OCI-LY1 (cell line): Measurements from ENCODE around the gene MAP2K1.

Experiments used
- H2AFZ ChIP-seq: fragments of 200-600 bp; sonication (generic), shearing (Covaris generic); 2 replicates; pipeline ENCODE4 v1.6.0; 2014; ENCODE audit warnings: antibody characterized with exemption, mild to moderate bottlenecking, low read length
- H3F3A ChIP-seq: fragments of 200-600 bp; sonication (generic), shearing (Covaris generic); 2 replicates; pipeline ENCODE4 v1.6.0; 2014; ENCODE audit warnings: mild to moderate bottlenecking, antibody characterized with exemption, low read length, moderate library complexity; ENCODE audit not compliant: insufficient read depth
- H3K27ac ChIP-seq: fragments of 200-600 bp; sonication (generic); 2 replicates; pipeline ENCODE4 v1.5.1; 2014; ENCODE audit warnings: low read length, mixed run types, mild to moderate bottlenecking, low read depth; ENCODE audit not compliant: poor library complexity, severe bottlenecking
- H3K27me3 ChIP-seq: fragments of 200-600 bp; sonication (generic); 2 replicates; pipeline ENCODE4 v1.6.0; 2014; ENCODE audit warnings: antibody characterized with exemption, mild to moderate bottlenecking, low read length, moderate library complexity; ENCODE audit not compliant: insufficient read depth
- H3K36me3 ChIP-seq: fragments of 200-600 bp; sonication (generic); 2 replicates; pipeline ENCODE4 v1.6.1; 2014; ENCODE audit warnings: mild to moderate bottlenecking, antibody characterized with exemption, low read length, moderate library complexity, mixed read lengths; ENCODE audit not compliant: insufficient read depth
- H3K4me1 ChIP-seq: fragments of 200-600 bp; sonication (generic); 2 replicates; pipeline ENCODE4 v1.5.1; 2014; ENCODE audit warnings: mild to moderate bottlenecking, low read length, moderate library complexity; ENCODE audit not compliant: insufficient read depth, severe bottlenecking
- H3K4me2 ChIP-seq: fragments of 200-600 bp; sonication (generic), shearing (Covaris generic); 2 replicates; pipeline ENCODE4 v1.6.1; 2014; ENCODE audit warnings: low read length
- H3K4me3 ChIP-seq: fragments of 200-600 bp; sonication (generic); 2 replicates; pipeline ENCODE4 v1.5.1; 2014; ENCODE audit warnings: low read length, low read depth, mild to moderate bottlenecking, mixed read lengths; ENCODE audit not compliant: poor library complexity, severe bottlenecking
- H3K79me2 ChIP-seq: fragments of 200-600 bp; shearing (Covaris generic); 2 replicates; pipeline ENCODE4 v1.6.1; 2016; ENCODE audit warnings: mixed run types, low read length, mixed read lengths; ENCODE audit not compliant: insufficient read depth
- H3K9ac ChIP-seq: fragments of 200-600 bp; sonication (generic), shearing (Covaris generic); 2 replicates; pipeline ENCODE4 v1.6.1; 2014; ENCODE audit warnings: mild to moderate bottlenecking, low read length, mixed read lengths
- H3K9me2 ChIP-seq: fragments of 200-600 bp; sonication (generic), shearing (Covaris generic); 2 replicates; pipeline ENCODE4 v1.6.1; 2014; ENCODE audit warnings: low read depth, mild to moderate bottlenecking, low read length, mixed read lengths
- H3K9me3 ChIP-seq: fragments of 200-600 bp; shearing (Covaris generic); 2 replicates; pipeline ENCODE4 v1.6.1; 2014; ENCODE audit warnings: low read length, mixed read lengths
- H4K20me1 ChIP-seq: fragments of 200-600 bp; sonication (generic), shearing (Covaris generic); 2 replicates; pipeline ENCODE4 v1.6.0; 2016; ENCODE audit warnings: mild to moderate bottlenecking, low read length; ENCODE audit not compliant: insufficient read depth
- EZH2 ChIP-seq: fragments of 200-600 bp; sonication (generic), shearing (Covaris generic); IDR thresholded peaks from 2 replicates; pipeline ENCODE4 v1.8.0; 2017; ENCODE audit warnings: borderline replicate concordance, mixed run types, mild to moderate bottlenecking, antibody characterized with exemption, low read length, moderate library complexity, mixed read lengths
- TF ChIP-seq, protein P1 (sequence below): fragments of 200-600 bp; sonication (generic), shearing (Covaris generic); IDR thresholded peaks from 2 replicates; pipeline ENCODE4 v1.5.1; 2017; ENCODE audit warnings: mild to moderate bottlenecking, antibody characterized with exemption, low read length, moderate library complexity, mixed read lengths

The MAP2K1 gene

DNA sequence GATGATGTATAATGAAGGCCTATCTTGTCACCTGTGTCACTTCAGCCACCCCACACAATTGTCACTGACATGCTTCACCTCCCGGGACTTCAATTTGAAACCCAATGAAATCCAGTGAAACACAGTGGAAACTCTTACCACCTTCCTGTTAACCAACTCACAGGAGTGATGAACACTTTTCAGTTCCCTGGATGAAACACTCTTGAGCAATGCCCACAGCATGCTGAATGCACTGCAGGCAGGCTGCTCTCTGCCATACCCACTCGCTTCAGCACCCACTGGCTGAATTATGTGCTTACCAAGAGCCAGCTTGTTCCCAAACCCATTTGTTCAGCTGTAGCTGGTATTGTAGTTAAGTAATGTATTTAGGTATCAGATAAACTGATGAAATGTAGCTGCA is 47.0 kb downstream of the MAP2K1 start:
- no peak overlapping the region for H3K4me3 ChIP-seq

DNA sequence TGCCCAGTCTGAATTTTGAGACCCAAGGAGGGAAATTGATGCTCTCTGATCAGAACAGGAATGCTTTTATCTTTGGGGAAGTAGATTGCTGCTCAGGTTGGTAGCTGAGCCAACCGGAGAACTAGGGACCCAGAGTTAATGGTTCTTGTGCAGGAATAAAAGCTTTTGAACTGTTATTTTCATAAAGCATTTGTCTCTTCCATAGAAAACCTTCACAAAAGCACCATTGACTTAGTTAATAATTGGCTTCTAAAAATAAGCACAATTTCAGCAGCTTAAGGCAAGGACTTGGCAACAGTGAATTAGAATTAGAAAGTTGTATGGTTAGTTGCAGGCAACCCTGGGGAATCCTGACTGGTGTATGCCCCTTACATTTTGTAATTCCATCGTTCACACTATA is 53.8 kb downstream of the MAP2K1 start:
- Histone ChIP-seq H3K36me3 (peaks cover 95% of the 10 kb centered on the region), H2AFZ (no peak overlapping the region), H3K79me2 (no peaks in the 10 kb centered on the region), H3K4me2 (no peak overlapping the region), H3K27me3 (no peaks in the 10 kb centered on the region), H3F3A (no peaks in the 10 kb centered on the region), H4K20me1 (no peaks in the 10 kb centered on the region), H3K9me2 (no peaks in the 10 kb centered on the region), H3K9me3 (no peaks in the 10 kb centered on the region), H3K4me1 (no peaks in the 10 kb centered on the region), H3K4me3 (no peak overlapping the region), H3K27ac (no peak overlapping the region), H3K9ac (no peak overlapping the region)
- no peak for TF ChIP-seq EZH2
- TF ChIP-seq, protein P1, sequence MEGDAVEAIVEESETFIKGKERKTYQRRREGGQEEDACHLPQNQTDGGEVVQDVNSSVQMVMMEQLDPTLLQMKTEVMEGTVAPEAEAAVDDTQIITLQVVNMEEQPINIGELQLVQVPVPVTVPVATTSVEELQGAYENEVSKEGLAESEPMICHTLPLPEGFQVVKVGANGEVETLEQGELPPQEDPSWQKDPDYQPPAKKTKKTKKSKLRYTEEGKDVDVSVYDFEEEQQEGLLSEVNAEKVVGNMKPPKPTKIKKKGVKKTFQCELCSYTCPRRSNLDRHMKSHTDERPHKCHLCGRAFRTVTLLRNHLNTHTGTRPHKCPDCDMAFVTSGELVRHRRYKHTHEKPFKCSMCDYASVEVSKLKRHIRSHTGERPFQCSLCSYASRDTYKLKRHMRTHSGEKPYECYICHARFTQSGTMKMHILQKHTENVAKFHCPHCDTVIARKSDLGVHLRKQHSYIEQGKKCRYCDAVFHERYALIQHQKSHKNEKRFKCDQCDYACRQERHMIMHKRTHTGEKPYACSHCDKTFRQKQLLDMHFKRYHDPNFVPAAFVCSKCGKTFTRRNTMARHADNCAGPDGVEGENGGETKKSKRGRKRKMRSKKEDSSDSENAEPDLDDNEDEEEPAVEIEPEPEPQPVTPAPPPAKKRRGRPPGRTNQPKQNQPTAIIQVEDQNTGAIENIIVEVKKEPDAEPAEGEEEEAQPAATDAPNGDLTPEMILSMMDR: no peak

More for the DNA sequence above, 47.0 kb downstream of the MAP2K1 start:
- no peak overlapping the region for H3K9ac ChIP-seq
- H3K4me1 ChIP-seq: peaks cover 9% of the 10 kb centered on the region
- H3K27me3 ChIP-seq: no peaks in the 10 kb centered on the region
- TF ChIP-seq, protein P1: no peak
- TF ChIP-seq EZH2: no peak
- no peak overlapping the region for H3K27ac ChIP-seq
- peaks cover 40% of the 10 kb centered on the region for H3K36me3 ChIP-seq
- H4K20me1 ChIP-seq: no peaks in the 10 kb centered on the region
- no peaks in the 10 kb centered on the region for H3K9me3 ChIP-seq
- H3K79me2 ChIP-seq: peaks cover 41% of the 10 kb centered on the region
- no peak overlapping the region for H2AFZ ChIP-seq
- H3K9me2 ChIP-seq: no peaks in the 10 kb centered on the region
- no peak overlapping the region for H3K4me2 ChIP-seq
- H3F3A ChIP-seq: no peaks in the 10 kb centered on the region

DNA sequence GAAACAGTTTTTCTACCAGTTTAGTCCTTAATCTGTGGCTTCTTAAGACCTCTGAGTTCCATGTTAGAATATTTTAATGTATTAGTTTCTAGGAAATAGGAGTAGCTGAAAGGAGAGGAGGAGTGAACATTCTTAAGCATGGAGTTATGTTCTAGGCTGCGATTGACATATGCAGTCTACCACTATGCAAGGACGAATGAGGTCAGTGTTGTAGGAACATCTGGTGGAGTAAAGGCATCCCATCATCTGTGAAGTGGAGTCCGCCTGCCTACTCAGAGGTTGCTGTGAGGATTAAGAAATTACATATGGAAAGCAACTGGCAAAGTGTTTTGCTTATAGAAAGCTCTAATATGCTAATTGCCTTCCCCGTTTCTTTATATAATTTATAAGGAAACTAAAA is 65.7 kb downstream of the MAP2K1 start:
- H3K9ac ChIP-seq: no peak overlapping the region
- no peak overlapping the region for H3K27ac ChIP-seq
- H3K4me2 ChIP-seq: no peak overlapping the region
- no peaks in the 10 kb centered on the region for H3K9me3 ChIP-seq
- H3K79me2 ChIP-seq: no peaks in the 10 kb centered on the region
- H2AFZ ChIP-seq: no peak overlapping the region
- H3K36me3 ChIP-seq: peaks cover 42% of the 10 kb centered on the region
- H4K20me1 ChIP-seq: no peaks in the 10 kb centered on the region
- H3K27me3 ChIP-seq: no peaks in the 10 kb centered on the region
- H3F3A ChIP-seq: no peaks in the 10 kb centered on the region
- peaks cover 14% of the 10 kb centered on the region for H3K4me1 ChIP-seq
- no peaks in the 10 kb centered on the region for H3K9me2 ChIP-seq
- no peak overlapping the region for H3K4me3 ChIP-seq
- no peak for TF ChIP-seq EZH2
- TF ChIP-seq, protein P1: no peak
